Stimulated activated CD4-positive, alpha-beta T cell treated with anti-CD3 and anti-CD28 coated beads, Interleukin-12 subunit alpha, Interleukin-12 subunit beta, amount 100 ng/mL, for 48 hours (primary cell): ENCODE data around the gene MED7.
"Not testable (repeated sequence)": the region's sequence is repeated elsewhere in the genome, so short reads cannot be mapped to it uniquely, and the experiment has no call there.

Experiments
- DNase-seq, 3 donors: peaks; one replicate each; pipeline ENCODE4 v3.0.0-alpha.2; 2020; ENCODE audit warnings: low read depth in 2 of 3, low spot score in 1 of 3

Gene MED7, protein sequence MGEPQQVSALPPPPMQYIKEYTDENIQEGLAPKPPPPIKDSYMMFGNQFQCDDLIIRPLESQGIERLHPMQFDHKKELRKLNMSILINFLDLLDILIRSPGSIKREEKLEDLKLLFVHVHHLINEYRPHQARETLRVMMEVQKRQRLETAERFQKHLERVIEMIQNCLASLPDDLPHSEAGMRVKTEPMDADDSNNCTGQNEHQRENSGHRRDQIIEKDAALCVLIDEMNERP

DNA sequence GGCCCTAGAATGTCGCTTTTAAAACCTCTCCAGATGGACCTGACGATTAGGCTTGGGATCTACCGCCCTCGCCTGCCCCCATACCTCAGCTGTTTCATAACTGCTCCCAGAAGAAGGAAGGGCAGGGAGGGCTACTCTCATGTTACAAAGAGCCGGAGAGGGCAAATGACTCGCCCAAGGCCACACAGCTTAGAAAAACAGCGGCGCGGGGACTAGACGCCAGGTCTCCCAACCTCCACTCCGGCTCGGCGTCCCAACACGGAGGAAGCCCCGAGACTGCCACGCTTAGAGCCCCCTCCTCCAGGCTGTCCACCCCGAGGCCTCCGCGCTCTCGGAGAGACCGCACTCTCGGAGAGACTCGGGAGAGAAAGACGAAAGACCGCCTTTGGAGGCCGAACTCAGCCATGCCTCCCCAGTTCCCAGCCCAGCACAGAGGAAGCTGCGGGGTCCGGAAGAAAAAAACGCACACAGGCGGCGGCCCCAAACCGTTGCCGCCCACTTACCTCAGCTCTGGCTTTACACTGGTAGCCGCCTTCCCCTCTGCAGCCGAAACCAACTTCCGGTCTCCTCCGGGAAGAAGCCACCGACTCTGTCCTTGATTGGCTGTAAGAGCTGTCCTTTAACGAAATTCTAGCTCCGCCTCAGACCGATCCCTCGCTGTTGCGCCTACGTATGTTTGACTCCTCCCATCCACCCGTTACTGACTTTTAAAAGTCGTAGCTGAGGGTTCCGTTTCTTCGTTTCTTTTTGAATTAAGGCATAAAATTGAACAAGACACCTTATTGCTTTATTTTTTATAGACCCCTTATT is at the start of gene MED7:
Gene MED7, minus strand, starts transcription at position 549 of the 810 bp plus-strand sequence. CDS start 3,434 bp downstream, outside the sequence.
- DNase-seq = peak; percentile 84 to 95 (median 90)

DNA sequence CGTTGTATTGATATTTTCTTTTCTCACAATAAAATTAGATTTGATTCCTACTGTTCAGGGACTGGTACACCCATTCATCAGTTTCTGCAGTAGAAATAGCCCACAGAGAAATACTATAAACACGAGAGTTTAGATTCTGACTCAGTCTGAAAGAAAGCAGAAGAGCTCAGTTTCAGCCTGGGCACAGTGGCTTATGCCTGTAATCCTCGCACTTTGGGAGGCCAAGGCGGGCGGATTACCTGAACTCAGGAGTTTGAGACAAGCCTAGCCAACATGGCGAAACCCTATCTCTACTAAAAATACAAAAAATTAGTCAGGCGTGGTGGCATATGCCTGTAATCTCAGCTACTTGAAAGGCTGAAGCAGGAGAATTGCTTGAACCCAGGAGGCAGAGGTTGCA is 46.6 kb upstream of the MED7 start:
- DNase-seq = peak in 2 of 3 donors; percentile 42 to 49

DNA sequence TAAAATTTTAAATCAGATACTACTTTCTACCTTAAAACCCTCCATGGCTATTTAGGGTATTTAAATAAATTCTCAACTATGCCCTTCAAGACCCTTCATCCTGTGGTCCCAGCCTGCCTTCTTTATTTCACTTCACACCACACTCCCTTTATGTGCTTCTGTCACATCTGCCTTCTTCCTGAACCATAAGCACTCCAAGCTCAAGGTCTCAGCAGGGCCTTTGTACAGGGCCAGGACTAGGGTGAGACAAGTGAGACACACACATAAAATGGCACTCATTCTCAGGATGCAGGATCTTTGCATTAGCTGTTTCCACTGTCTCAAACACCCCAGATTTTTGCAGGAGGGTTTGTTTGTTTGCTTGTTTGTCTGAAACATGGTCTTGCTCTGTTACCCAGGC is 45.6 kb upstream of the MED7 start:
- DNase-seq = no peak

DNA sequence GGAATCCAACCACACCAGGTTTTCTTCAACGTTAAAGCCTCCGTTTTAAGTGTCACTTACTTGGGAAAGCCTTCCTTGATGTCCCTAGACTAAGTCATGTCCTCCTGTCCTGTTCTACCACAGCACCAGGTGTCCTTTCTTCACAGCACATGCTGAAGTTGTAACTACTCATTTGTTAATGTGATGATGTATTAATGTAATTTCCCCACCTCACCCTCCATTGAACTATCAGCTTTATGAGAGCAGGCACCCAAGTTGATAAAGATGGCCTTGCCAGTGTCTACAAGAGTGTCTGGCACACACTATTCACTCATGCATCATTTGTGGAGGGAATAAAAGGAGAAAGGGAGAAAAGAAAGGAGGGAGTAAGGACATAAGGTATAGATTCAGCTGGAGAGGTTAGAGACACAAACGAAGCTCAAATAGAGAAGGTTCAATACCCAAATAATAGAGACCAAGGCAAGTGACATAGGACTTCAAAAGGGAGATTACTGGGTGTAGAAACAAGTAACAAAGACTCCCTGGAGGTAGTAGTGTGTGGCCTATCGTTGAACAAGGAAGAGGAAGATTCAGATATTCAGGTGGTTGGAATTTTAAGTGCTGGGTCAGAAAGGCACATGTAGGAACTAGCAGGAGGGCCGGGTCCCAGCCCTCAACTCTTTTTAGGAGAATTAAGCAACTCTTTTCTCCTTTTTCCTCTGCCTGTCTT is 44.5 kb upstream of the MED7 start:
- DNase-seq = no peak

DNA sequence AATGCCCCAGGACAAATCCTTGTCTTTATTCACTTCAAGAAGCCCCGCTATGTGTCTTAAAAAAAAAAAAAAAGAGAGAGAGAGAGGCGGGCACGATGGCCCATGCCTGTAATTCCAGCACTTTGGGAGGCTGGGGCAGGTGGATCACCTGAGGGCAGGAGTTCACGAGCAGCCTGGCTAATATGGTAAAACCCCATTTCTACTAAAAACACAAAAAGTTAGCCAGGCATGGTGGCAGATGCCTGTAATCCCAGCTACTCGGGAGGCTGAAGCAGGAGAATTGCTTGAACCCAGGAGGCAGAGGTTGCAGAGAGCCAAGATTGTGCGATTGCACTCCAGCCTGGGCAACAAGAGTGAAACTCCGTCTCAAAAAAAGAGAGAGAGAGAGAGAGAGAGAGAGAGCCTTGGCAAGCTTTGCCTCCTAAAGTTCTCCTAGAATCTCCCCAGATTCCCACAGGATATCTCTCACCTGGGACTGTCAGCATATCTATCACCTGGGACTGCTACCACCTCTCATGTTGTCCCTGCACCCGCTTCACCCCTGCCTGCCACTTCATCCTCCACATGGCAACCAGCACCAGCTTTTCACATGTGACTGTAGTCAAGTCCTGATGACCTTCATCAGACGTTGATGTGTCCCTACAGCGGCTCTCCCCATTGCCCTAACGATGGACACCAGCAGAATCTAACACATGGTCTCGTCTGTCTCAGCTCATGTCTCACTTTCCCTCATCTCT is 43.8 kb upstream of the MED7 start:
- no peak for DNase-seq

DNA sequence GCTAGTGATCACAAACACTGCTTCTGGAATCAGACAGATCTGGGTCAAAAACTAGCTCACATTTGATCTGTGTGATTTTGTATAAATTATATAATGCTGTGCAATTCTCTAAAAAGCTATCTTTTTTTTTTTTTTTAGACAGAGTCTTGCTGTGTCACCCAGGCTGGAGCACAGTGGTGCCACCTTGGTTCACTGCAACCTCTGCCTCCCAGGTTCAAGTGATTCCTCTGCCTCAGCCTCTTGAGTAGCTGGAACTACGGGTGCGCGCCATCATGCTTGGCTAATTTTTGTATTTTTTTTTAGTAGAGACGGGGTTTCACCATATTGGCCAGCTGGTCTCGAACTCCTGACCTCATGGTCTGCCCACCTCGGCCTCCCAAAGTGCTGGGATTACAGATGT is 42.5 kb upstream of the MED7 start:
- not testable (repeated sequence) for DNase-seq

DNA sequence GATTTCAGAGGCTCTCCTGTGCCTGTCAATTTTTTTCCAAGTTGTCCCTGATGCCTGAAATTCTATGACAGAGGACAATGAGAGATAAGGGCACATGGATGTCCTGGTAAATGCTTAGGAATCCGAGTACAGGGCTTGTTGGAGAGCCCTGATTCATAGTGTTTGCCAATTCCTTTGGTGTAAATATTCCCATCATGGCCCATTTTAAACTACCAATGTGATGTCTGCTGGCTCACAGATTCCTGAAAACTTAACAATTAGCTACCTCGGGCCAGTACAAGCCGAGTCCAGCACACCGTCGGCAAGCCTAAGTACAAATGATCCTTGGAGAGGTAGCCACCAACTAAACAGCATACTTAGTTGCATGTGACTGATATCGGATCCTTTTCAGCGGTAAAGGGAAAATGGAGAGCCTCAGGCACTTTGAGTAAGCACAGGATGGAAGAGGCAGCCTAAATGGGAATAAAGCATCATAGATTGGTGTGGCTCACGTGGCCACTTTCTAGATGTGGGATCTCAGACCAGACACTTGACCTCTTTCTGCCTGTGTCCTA is 41.5 kb upstream of the MED7 start:
- no peak for DNase-seq

DNA sequence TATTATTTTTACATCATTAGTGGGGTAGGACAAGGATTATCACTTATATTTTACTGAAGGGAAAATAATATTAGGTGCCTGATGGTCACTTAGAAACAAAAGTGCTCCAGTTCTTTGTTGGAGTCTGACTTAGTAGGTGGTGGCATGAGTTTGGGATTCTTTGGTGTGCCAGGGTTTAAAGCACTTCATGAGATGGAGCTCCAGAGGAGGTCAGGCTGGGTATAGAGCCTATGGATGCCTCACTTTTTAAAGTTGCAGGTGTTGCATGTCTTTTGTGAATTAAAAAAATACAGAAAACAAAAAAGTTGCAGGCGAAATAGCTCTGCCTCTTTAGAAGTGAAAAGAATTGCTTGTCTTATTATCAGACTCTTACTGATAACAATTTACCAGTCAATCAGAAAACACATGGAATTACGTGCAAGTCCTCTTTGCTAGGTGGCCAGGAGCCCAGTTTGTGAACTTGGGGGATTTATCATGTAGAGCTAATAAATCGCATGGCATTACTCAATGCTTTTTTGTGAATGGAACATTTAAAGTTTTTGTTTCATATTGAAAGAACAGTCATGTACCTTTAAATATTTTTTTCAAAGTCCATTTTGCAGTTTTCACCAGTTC is 39.6 kb upstream of the MED7 start:
- DNase-seq = no peak

DNA sequence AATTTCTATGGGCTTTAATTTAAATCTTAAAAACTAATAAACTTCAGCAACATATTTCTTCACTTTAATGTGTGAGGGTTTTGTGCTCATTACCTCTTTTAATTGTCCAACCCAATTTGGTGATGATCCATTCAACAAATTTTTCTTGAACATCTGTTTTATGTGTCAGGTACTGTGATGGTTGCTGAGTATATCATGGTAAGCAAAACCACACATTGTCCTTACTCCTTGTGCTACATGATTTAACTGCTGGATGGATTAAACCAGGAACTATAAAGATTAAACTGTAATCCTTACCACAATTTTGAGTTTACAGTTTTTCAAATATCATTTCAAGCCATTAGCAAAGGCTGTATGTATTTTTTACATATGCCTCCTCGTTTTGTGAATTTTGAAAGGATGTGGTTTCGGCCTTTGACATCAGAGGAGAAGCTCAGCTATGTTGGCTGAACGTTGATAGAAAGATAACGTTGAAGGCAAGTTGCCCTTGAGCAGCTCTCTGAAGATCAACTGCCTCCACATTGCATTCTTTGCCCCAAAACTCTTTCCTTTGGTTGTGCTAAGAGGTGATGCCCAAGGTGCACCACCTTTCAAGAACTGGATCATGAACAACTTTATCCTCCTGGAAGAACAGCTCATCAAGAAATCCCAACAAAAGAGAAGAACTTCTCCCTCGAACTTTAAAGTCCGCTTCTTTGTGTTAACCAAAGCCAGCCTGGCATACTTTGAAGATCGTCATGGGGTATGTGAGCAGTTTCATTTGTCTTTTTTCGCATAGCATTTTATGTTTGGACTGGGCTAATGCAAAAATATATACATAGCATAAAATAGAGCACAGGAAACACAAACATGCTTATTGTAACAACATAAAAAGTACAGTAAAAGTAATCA is 38.0 kb upstream of the MED7 start, which contains the start of gene ITK:
Gene ITK, plus strand, starts transcription at position 467 of the 891 bp plus-strand sequence. Its CDS starts 138 bp downstream, at position 605.
- DNase-seq = no peak

DNA sequence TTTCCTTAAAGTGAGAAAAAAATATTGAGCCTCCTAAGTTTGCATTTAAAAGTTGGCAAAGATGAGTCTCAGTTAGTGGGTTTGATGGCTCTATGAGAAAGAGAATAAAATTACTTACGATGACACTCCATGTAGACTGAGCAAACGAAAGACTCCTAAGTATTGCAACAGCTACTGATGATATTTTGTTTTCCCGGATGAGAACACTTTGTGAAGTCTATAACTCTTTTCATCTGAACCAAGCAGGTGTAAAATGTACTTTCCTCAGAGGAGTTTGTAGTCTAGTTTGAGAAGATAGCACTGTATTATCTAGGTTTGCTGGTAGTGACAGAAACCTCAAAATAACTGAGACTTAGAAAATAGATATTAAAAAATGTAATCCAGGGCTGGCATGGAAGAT is 36.3 kb upstream of the MED7 start:
- DNase-seq = no peak

DNA sequence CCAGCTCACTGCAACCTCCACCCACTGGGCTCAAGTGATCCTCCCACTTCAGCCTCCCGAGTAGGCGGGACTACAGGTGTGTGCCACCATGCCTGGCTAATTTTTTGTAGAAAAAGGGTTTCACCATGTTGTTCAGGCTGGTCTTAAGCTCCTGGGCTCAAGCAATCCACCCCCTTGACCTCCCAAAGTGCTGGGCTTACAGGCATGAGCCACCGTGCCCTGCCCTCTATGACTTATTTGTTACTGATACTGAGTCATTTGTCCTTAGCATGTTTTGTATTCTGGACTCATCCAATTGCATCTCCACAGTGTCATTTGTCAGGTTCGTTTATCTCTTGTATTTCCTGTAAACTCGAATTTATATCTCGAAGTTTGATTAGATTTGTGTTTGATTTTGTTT is 35.3 kb upstream of the MED7 start:
- no peak for DNase-seq

DNA sequence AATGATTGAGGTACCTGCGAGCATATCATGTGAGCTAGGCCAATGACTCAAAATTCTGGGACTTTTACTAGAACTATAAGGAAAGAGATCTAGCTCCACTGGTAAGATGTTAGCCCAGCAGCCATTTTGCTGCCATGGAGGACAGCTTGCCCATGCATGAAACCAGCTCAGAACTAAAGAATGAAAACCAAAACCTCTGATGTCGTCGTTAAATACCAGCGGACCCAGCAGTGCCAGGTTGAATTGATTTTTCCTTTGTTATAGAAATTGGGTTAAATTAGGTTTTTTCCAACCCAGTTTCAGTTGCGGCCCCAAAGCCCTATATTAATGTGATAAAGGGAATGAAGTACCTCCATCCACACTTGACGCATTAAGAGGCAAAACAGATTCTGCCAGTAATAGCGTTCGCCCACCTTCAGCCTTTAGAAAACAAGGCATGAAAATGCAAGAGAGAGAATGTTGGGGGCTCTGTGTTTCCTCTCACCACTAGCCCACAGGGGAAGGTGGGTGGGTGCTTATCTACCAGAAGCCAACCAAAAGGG is 32.5 kb upstream of the MED7 start:
- DNase-seq = peak in 1 of 3 donors; percentile 31

DNA sequence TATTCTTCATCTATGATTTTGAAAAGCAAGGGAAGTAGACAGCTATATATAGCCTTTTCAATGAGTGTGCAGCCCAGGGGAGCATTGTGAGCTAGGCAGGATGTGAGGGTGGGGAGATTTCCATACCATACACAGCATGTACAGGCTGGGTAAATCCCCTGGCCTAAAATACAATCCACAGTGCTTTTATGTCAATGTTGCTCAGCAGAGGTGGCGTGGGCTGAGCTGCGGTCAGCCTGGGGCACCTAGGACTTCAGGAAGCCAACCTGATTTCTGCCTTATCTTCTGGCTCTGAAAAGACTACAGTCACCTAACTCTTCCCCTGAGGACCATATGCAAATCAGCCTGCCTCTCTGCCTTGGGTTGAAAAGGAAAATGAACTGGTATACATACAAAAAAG is 29.7 kb upstream of the MED7 start:
- peak; percentile 82 to 90 (median 84) for DNase-seq

DNA sequence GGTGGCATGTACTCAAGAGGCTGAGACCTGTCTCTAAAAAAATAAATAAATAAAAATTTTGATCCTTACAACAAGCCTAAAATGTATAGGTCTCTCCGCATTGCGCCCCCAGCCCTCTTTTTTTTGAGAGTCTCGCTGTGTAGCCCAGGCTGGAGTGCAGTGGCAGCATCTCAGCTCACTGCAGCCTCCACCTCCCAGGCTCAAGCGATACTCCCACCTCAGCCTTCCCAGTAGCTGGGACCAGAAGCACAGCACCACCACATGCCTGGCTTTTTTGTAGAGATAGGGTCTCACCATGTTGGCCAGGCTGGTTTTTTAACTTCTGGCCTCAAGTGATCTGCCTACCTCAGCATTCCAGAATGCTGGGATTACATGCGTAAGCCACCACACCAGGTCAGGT is 25.6 kb upstream of the MED7 start:
- DNase-seq = no peak

DNA sequence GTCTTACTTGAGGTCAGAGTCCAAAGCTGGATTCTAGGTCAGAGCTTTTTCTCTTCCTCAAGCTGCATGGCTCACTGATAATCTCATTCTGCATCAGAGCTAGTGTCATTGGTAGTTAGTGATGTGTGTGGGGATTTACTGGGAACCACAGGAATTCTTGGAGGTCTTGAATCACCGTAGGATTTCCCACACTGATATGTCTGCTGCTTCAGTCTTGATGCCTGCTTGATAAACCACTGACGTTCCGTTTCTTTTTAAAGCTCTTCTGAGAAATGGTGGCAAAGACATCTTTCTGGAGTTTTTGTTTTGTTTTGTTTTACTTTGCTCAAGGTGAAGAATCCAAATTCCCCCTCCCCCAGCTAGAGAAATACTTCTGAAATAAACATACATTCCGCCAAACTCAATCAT is 24.6 kb upstream of the MED7 start:
- no peak for DNase-seq

DNA sequence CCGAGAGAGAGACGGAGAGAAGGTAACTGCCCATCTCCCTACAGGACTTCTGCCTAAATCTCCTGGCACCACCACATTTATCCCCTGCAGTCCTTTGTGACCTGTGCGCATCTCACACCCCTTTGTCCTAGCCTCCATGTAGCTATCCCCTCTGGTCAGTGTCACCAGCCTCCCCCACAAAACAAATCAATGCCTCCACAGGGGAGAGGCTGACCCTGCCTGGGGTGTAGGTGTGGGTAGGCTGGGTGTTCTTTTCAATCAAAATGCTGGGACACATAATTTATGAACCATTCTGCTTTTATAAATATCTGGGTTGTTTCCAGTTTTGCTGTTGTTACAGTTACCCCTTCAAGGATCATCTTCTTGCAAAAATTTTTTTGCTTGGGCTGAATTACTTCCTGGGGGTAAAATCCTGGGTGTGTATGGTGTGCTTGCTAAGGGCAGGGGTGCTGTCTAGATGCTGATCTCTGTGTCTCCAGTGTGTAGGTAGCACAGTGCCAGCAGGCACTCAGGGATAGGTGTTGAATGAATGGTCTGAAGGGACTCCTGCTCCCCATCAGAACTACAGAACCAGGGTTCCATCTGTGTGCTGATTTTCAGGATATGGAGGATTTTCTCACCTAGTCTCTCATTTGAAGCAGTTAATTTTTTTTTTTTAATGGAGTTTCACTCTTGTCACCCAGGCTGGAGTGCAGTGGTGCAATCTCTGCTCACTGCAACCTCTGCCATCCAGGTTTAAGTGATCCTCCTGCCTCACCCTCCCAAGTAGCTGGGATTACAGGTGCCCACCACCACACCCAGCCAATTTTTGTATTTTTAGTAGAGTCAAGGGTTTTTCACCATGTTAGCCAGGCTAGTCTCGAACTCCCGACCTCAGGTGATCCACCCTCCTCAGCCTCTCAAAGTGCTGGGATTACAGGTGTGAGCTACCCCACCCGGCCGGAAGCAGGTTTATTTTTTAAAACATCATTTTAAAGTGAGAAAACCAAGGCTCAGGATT is 23.8 kb upstream of the MED7 start, which contains the start of gene GARIN3:
Gene GARIN3, minus strand, starts transcription at position 51 of the 1,000 bp plus-strand sequence. CDS start 96 bp downstream, outside the sequence.
- no peak for DNase-seq

DNA sequence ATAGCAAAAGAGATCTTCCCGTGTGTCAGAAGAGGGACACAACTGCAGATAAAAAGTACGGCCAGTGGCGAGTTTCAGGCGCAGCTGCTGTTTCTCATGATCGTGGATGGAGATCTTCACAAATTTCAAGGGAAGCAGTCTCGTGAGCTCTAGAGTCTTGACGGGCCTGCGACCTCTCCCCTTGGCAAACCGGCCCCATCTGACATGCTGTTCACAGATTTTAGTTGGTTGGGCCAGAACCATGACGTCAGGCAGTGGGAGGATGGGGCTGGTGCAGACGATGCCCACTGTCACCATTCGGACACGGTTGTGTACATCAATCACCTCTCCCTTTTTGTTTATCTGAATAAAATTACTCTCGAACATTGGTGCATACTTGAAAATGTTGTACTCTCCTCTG is 23.0 kb upstream of the MED7 start:
- DNase-seq = no peak

DNA sequence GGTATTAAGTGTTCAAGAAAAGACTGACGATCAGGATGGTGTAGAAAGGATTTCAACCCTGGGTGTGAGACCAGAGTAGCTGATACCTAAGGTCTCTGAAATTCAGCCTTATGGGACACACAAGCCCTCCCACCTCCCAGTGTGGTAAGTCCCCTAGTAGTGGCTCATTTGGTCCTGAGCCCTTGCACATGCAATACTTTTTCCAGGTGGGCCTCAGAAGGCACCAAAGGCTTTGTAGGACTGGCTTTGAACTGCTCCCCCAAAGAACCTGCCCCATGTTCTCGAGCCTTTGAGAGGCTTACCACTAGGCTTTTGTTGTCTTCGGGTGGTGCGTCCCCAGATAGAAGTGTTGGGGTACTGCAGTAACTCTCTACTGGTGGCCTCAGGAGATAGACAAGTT is 22.6 kb upstream of the MED7 start:
- DNase-seq = no peak
